ENCODE data around the gene NABP1.

NABP1 gene

GRCh38 chr2:191649519-191649918, 28.4 kb upstream of the NABP1 start:
- DNase-seq (ENCODE audit: low read depth), result no peak

- no peak for DNase-seq (ENCODE audit: low read depth)
These were observed 26.8 kb upstream of the NABP1 start for GRCh38 chr2:191650896-191651773.

- DNase-seq (ENCODE audit: low read depth), result no peak
These were observed 24.1 kb upstream of the NABP1 start for GRCh38 chr2:191653667-191654391.

- no peak for DNase-seq (ENCODE audit: low read depth)
These were observed 21.5 kb upstream of the NABP1 start for GRCh38 chr2:191656391-191656790.

GRCh38 chr2:191656792-191657191, 21.1 kb upstream of the NABP1 start:
- DNase-seq (ENCODE audit: low read depth), result no peak

- no peak for DNase-seq (ENCODE audit: low read depth)
These were observed 20.0 kb upstream of the NABP1 start for GRCh38 chr2:191657977-191658376.

- no peak for DNase-seq (ENCODE audit: low read depth)
These were observed 18.7 kb upstream of the NABP1 start for GRCh38 chr2:191659198-191659597.

- DNase-seq (ENCODE audit: low read depth), result no peak
These were observed 17.4 kb upstream of the NABP1 start for GRCh38 chr2:191660575-191660974.

GRCh38 chr2:191661097-191661924, 16.6 kb upstream of the NABP1 start:
- no peak for DNase-seq (ENCODE audit: low read depth)

- no peak for DNase-seq (ENCODE audit: low read depth)
These were observed 12.9 kb upstream of the NABP1 start for GRCh38 chr2:191664823-191665677.

GRCh38 chr2:191666226-191666625, 11.7 kb upstream of the NABP1 start:
- no peak for DNase-seq (ENCODE audit: low read depth)

GRCh38 chr2:191666732-191667131, 11.2 kb upstream of the NABP1 start:
- no peak for DNase-seq (ENCODE audit: low read depth)

- DNase-seq (ENCODE audit: low read depth), result no peak
These were observed 7.9 kb upstream of the NABP1 start for GRCh38 chr2:191670076-191670475.

- DNase-seq (ENCODE audit: low read depth), result no peak
These were observed 7.1 kb upstream of the NABP1 start for GRCh38 chr2:191670787-191671186.

- DNase-seq (ENCODE audit: low read depth), result peak; percentile 43
These were observed 1.9 kb upstream of the NABP1 start for GRCh38 chr2:191675807-191676721.

- peak; percentile 36 for DNase-seq (ENCODE audit: low read depth)
These were observed 918 bp upstream of the NABP1 start for GRCh38 chr2:191676790-191677645.

GRCh38 chr2:191678437-191679100, 633 bp downstream of the NABP1 start:
- peak; percentile 62 for DNase-seq (ENCODE audit: low read depth)

- no peak for DNase-seq (ENCODE audit: low read depth)
These were observed 2.1 kb downstream of the NABP1 start for GRCh38 chr2:191679818-191680600.
